ENCODE measurements around the gene HOMER1.
"Not testable (repeated sequence)": the region's sequence is repeated elsewhere in the genome, so short reads cannot be mapped to it uniquely, and the experiment has no call there.

HOMER1 gene

GRCh38 chr5:79408028-79408427 lies 105.9 kb downstream of the HOMER1 start:
- no peak for DNase-seq

- DNase-seq, result no peak
Measured at GRCh38 chr5:79407591-79407990, 106.3 kb downstream of the HOMER1 start.

GRCh38 chr5:79401216-79401615 lies 112.7 kb downstream of the HOMER1 start:
- no peak for DNase-seq

GRCh38 chr5:79399046-79399445 lies 114.9 kb downstream of the HOMER1 start:
- DNase-seq, result no peak

- no peak for DNase-seq
Measured at GRCh38 chr5:79397080-79397479, 116.9 kb downstream of the HOMER1 start.

GRCh38 chr5:79396265-79396664 lies 117.7 kb downstream of the HOMER1 start:
- DNase-seq, result no peak

- no peak for DNase-seq
Measured at GRCh38 chr5:79395296-79395695, 118.6 kb downstream of the HOMER1 start.

GRCh38 chr5:79392776-79393175 lies 121.2 kb downstream of the HOMER1 start:
- no peak for DNase-seq

GRCh38 chr5:79386679-79387078 lies 127.3 kb downstream of the HOMER1 start:
- no peak for DNase-seq

GRCh38 chr5:79385126-79385525 lies 128.8 kb downstream of the HOMER1 start:
- not testable (repeated sequence) for DNase-seq

- no peak for DNase-seq
Measured at GRCh38 chr5:79378510-79379186, 135.3 kb downstream of the HOMER1 start.

GRCh38 chr5:79357398-79357797 lies 156.5 kb downstream of the HOMER1 start:
- no peak for DNase-seq

- DNase-seq, result no peak
Measured at GRCh38 chr5:79349881-79350280, 164.1 kb downstream of the HOMER1 start.

- no peak for DNase-seq
Measured at GRCh38 chr5:79349047-79349446, 164.9 kb downstream of the HOMER1 start.

GRCh38 chr5:79346420-79346824 lies 167.5 kb downstream of the HOMER1 start:
- DNase-seq, result no peak

- no peak for DNase-seq
Measured at GRCh38 chr5:79333852-79334557, 179.9 kb downstream of the HOMER1 start.

- DNase-seq, result no peak
Measured at GRCh38 chr5:79330071-79330470, 183.9 kb downstream of the HOMER1 start.

- no peak for DNase-seq
Measured at GRCh38 chr5:79329453-79329852, 184.5 kb downstream of the HOMER1 start.
